Measurements from ENCODE around the gene SYNE1.

DNA sequence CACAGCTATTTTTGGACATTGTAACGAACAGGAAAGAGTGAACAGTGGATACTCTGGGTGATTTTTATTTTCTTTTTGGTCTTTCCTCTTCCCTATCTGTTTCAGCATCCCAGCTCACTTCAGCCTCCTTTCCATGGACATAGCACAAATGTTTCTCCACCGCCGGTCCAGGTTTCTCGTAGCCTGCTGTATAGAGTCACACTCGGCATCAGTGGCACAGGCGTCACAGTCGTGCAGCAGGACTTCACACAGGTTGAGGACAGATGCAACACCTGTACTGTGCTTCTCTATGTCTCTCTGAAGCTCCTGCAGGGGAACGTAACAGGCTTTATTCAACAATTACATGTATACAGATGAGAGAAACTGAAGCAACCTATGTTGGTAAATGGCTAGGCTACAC, 481.4 kb downstream of the SYNE1 start:
- TF ChIP-seq POLR2A (IDR thresholded peaks at IDR 0.05) (no peak), EP300 (IDR thresholded peaks at IDR 0.05) (no peak)
- TF ChIP-seq, protein P1, sequence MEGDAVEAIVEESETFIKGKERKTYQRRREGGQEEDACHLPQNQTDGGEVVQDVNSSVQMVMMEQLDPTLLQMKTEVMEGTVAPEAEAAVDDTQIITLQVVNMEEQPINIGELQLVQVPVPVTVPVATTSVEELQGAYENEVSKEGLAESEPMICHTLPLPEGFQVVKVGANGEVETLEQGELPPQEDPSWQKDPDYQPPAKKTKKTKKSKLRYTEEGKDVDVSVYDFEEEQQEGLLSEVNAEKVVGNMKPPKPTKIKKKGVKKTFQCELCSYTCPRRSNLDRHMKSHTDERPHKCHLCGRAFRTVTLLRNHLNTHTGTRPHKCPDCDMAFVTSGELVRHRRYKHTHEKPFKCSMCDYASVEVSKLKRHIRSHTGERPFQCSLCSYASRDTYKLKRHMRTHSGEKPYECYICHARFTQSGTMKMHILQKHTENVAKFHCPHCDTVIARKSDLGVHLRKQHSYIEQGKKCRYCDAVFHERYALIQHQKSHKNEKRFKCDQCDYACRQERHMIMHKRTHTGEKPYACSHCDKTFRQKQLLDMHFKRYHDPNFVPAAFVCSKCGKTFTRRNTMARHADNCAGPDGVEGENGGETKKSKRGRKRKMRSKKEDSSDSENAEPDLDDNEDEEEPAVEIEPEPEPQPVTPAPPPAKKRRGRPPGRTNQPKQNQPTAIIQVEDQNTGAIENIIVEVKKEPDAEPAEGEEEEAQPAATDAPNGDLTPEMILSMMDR (IDR thresholded peaks at IDR 0.05), result no peak

Data from ovary (tissue), 3 donors.